Esophagus squamous epithelium (tissue), 4 donors: Measurements from ENCODE around the gene POSTN.
"Not testable (repeated sequence)": the region's sequence is repeated elsewhere in the genome, so short reads cannot be mapped to it uniquely, and the experiment has no call there.

Experiments
- POLR2A ChIP-seq, 4 donors: fragments of 450-650 bp; IDR thresholded peaks; one replicate each; pipeline ENCODE4 v1.6.1; 2017; ENCODE audit warnings: antibody characterized with exemption in 4 of 4, mild to moderate bottlenecking in 4 of 4, moderate library complexity in 3 of 4
- TF ChIP-seq, protein P1 (sequence below), 6 experiments: fragments of 450-650 bp in 4 of 6; fragments of 200-600 bp in 2 of 6; sonication (generic) in 2 of 6; IDR thresholded peaks; one replicate each; pipeline ENCODE4 v1.5.1; 2016 to 2019; ENCODE audit warnings: antibody characterized with exemption in 6 of 6, mild to moderate bottlenecking in 4 of 6, moderate library complexity in 4 of 6

DNA sequence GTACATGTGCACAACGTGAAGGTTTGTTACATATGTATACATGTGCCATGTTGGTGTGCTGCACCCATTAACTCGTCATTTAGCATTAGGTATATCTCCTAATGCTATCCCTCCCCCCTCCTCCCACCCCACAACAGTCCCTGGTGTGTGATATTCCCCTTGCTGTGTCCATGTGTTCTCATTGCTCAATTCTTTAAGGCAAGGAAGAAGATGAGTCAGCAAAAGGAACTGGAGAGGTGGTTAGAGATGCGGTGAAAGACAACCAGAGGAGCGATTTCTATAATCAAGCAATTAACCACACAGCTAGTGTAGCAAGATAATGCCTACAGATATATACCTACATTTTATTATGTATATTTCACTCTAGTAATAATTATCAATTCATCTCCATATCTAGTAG lies 9.2 kb downstream of the POSTN start:
- TF ChIP-seq, protein P1, sequence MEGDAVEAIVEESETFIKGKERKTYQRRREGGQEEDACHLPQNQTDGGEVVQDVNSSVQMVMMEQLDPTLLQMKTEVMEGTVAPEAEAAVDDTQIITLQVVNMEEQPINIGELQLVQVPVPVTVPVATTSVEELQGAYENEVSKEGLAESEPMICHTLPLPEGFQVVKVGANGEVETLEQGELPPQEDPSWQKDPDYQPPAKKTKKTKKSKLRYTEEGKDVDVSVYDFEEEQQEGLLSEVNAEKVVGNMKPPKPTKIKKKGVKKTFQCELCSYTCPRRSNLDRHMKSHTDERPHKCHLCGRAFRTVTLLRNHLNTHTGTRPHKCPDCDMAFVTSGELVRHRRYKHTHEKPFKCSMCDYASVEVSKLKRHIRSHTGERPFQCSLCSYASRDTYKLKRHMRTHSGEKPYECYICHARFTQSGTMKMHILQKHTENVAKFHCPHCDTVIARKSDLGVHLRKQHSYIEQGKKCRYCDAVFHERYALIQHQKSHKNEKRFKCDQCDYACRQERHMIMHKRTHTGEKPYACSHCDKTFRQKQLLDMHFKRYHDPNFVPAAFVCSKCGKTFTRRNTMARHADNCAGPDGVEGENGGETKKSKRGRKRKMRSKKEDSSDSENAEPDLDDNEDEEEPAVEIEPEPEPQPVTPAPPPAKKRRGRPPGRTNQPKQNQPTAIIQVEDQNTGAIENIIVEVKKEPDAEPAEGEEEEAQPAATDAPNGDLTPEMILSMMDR (IDR thresholded peaks at IDR 0.05) = not testable (repeated sequence)
- not testable (repeated sequence) for TF ChIP-seq POLR2A (IDR thresholded peaks at IDR 0.05)
